ENCODE data around the gene LNPEP. TPM values are rescaled to one million over a fixed set of nuclear protein-coding genes. Genes with fewer than 3 reads are reported as not detected.
A peak's percentile ranks its signal among the peaks of the same experiment; 100 is the strongest.

The LNPEP gene
- 10 to 100 TPM; 33.2 to 80.4 (median 39.9) TPM for polyA plus RNA-seq

DNA sequence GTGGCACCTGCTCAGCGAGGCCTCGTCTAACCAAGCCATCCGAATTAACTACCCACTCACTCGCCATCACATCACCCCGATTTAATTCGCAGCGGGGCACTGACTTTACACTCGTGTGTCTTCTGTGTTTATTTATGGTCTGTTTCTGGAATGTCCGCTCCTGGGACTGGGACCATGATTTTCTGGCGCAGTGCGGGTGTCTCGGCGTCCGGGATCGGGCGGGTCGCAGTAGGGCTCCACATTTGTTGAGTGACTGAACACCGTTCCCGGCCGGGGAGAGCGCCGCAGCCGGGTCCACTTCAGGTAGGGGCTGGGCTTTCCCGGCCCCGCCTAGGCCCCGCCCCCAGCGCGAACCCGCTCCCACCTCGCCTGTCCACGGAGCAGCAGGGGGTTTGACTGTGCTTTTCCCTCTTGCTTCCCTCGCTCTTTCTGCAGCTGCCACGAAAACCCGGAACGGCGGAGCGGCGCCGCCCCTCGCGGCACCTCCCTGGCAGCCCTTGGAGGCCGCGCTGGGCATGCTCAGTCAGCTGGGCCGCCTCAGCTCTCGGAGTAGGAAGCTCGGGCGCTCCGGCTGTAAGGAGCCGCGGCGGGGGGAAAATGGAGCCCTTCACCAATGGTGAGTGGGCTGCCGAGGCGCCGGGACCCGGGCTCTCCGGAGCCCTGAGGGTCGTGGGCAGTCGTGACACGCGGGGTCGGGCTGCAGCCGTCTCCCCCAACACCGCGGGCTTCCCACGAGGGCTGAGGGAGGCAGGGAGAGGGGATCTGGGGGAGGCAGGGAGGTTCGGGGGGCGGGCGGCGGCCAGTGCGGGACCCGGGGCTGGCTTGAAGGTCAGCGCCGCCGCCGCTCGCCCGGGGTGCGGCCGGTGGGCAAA lies at the start of gene LNPEP:
Gene LNPEP, plus strand, starts transcription at position 522 of the 872 bp plus-strand sequence. Its CDS starts 76 bp downstream, at position 598.
- no peaks in the 10 kb centered on the region for H3K9me3 Mint-ChIP-seq
- peak; percentile 94 to 95 (median 94) for DNase-seq
- H3K27ac Mint-ChIP-seq = peak within 1 kb of the TSS; percentile 94 to 99 (median 98)
- peaks cover 11 to 31% (median 20%) of the 10 kb centered on the region in 3 donors for H3K27me3 Mint-ChIP-seq (ENCODE audit: low read depth in 3 of 3)
- peaks cover 75 to 81% of the 10 kb centered on the region in 2 donors for H3K4me1 Mint-ChIP-seq
- peak within 1 kb of the TSS; percentile 89 to 97 (median 91) for H3K4me3 Mint-ChIP-seq
- H3K36me3 Mint-ChIP-seq = no peaks in the 10 kb centered on the region

DNA sequence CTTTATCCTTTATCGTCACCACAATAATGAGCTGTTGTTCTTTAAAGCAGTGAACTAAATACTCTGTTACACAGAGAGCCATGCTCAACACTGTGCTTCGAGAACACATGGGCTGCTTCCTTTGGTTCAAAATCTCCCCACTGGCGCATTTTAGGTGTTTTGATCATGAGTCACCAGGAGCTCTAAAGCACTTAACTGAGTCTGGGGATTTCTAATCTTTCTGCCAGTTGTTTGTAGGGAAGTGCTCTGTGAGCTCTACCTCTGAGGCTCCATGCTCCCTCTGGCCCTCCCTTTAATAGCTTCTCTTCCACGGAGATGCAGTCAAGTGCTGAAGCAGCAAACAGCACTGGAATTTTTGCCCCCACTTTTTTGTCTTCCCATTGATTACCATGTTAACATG lies 42.5 kb upstream of the LNPEP start:
- Mint-ChIP-seq H3K27ac (peak overlapping the region in 4 of 6 donors; percentile 23 to 84 (median 45)), H3K9me3 (no peaks in the 10 kb centered on the region), H3K27me3 (ENCODE audit: low read depth in 3 of 3) (no peaks in the 10 kb centered on the region), H3K4me1 (peaks cover 16 to 33% of the 10 kb centered on the region in 2 donors), H3K4me3 (no peak overlapping the region), H3K36me3 (peaks cover 13 to 46% (median 26%) of the 10 kb centered on the region in 3 donors)
- DNase-seq = no peak

DNA sequence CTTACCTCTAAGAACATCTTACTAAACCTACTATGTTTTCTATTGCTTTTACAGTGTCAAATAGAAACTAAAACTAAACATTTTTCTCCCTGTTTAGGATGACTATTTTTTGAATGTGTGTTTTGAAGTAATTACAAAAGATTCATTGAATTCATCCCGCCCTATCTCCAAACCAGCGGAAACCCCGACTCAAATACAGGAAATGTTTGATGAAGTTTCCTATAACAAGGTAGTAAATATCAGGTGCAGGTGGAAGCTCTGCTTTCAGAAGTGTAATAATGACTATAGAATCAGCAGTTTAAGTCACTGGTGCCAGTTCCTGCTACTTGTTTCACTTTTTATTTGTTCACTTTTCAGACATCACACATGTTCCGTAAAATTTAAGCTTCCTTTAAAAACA lies 39.6 kb upstream of the LNPEP start:
- Mint-ChIP-seq H3K4me3 (peak overlapping the region; percentile 73 to 91 (median 84)), H3K36me3 (peaks cover 9 to 50% (median 32%) of the 10 kb centered on the region in 3 donors), H3K27me3 (ENCODE audit: low read depth in 3 of 3) (no peaks in the 10 kb centered on the region), H3K27ac (peak overlapping the region; percentile 88 to 97 (median 92)), H3K4me1 (peaks cover 17 to 35% of the 10 kb centered on the region in 2 donors), H3K9me3 (no peaks in the 10 kb centered on the region)
- DNase-seq = peak in 1 of 3 donors; percentile 15

DNA sequence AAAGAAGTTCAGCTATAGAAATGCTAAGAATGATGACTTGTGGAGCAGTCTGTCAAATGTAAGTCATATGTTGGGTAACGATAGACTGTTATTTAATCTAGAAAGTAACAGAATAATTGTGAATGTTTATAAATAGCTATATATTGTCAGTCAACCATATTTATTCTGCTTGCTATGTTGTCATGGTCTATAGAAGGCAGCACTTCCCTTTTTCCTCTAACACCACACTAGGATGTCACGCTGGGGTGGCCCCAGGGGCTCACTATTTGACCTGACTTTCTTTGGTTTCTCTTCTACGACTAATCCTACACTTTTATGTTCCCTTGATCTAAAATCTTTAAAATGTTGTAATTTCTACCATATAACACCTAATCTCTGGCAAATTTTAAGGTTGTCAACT lies 39.1 kb upstream of the LNPEP start:
- H3K27me3 Mint-ChIP-seq (ENCODE audit: low read depth in 3 of 3) = no peaks in the 10 kb centered on the region
- H3K9me3 Mint-ChIP-seq = no peaks in the 10 kb centered on the region
- H3K27ac Mint-ChIP-seq = peak overlapping the region; percentile 88 to 97 (median 92)
- H3K4me1 Mint-ChIP-seq = peaks cover 17 to 35% of the 10 kb centered on the region in 2 donors
- peak overlapping the region; percentile 73 to 91 (median 84) for H3K4me3 Mint-ChIP-seq
- H3K36me3 Mint-ChIP-seq = peaks cover 14 to 55% (median 37%) of the 10 kb centered on the region in 3 donors
- no peak for DNase-seq

DNA sequence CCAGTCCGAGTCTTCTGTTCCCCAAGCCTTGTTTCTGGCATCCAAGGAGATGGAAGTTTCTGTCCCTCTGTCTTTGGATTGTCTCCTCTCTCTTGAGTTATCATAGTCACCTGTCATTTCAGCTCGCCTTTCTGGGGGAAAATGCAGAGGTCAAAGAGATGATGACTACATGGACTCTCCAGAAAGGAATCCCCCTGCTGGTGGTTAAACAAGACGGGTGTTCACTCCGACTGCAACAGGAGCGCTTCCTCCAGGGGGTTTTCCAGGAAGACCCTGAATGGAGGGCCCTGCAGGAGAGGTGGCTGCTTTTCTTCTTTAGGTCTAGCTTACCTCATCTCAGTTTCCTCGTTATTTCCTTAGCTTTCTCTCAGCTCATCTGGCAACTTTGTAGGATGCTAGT lies 34.5 kb upstream of the LNPEP start:
- Mint-ChIP-seq H3K4me3 (no peak overlapping the region), H3K36me3 (peaks cover 33 to 57% (median 47%) of the 10 kb centered on the region in 3 donors), H3K27ac (peak overlapping the region in 4 of 6 donors; percentile 0 to 80 (median 34)), H3K4me1 (peaks cover 12 to 16% of the 10 kb centered on the region in 2 donors), H3K9me3 (no peaks in the 10 kb centered on the region), H3K27me3 (ENCODE audit: low read depth in 3 of 3) (no peaks in the 10 kb centered on the region)
- no peak for DNase-seq

DNA sequence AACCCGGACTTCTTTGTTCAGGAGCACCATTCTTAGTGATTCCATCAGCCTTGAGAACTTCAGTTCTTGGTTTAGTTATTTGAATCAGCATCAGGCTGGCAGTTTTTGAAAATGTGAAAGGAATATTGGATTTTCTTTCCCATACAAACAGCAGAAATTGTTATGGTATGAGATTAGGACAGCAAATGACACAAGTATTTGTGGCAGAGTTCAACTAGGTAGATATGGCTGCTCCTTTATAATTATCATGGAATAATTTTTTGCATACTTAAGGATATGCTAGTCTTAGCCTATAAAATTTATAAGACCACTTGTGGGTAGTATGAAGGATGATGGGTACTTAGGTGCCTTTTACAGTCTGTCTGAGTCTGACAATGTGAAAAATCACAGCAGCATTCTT lies 34.0 kb upstream of the LNPEP start:
- peaks cover 33 to 57% (median 47%) of the 10 kb centered on the region in 3 donors for H3K36me3 Mint-ChIP-seq
- H3K4me3 Mint-ChIP-seq = no peak overlapping the region
- H3K9me3 Mint-ChIP-seq = no peaks in the 10 kb centered on the region
- no peak for DNase-seq
- peak overlapping the region in 2 of 6 donors; percentile 34 to 62 for H3K27ac Mint-ChIP-seq
- H3K27me3 Mint-ChIP-seq (ENCODE audit: low read depth in 3 of 3) = no peaks in the 10 kb centered on the region
- H3K4me1 Mint-ChIP-seq = peaks cover 7 to 12% of the 10 kb centered on the region in 2 donors

DNA sequence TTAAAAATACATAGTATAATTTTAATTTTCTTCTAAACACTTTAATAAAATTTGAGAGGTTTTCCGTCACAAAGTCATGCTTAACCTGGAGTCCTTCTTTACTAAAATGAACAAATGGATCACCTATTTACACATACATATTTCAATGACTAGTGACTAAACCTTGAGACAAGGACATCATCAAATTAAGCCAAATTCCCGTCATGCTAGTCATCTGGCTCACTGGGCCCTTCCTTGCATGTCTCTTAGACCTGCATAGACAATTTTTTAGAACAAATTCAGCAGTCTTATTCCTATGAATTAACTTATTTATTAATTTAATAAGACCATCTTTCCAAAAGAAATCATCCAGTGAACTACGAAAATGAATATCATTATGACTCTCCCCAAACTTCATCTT lies 33.0 kb upstream of the LNPEP start:
- no peak for DNase-seq
- Mint-ChIP-seq H3K27ac (no peak overlapping the region), H3K4me3 (no peak overlapping the region), H3K36me3 (peaks cover 33 to 58% (median 47%) of the 10 kb centered on the region in 3 donors), H3K9me3 (no peaks in the 10 kb centered on the region), H3K27me3 (ENCODE audit: low read depth in 3 of 3) (no peaks in the 10 kb centered on the region), H3K4me1 (peaks cover 1 to 5% of the 10 kb centered on the region in 2 donors)

DNA sequence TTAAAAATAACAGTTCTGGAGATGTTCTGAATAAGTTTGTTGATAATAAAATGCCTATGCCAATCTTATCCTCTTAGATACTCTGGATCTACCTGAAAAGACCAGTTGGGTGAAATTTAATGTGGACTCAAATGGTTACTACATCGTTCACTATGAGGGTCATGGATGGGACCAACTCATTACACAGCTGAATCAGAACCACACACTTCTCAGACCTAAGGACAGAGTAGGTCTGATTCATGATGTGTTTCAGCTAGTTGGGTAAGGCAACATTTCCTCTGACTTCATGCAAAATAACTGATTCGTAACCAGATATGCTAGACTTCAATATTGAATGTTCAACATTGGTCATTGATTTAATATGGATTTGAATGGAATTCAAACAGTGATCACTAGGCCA lies 32.6 kb upstream of the LNPEP start:
- H3K9me3 Mint-ChIP-seq = no peaks in the 10 kb centered on the region
- DNase-seq = no peak
- H3K4me3 Mint-ChIP-seq = no peak overlapping the region
- H3K27ac Mint-ChIP-seq = peak overlapping the region in 1 of 6 donors; percentile 11
- peaks cover 1 to 5% of the 10 kb centered on the region in 2 donors for H3K4me1 Mint-ChIP-seq
- H3K36me3 Mint-ChIP-seq = peaks cover 35 to 63% (median 47%) of the 10 kb centered on the region in 3 donors
- no peaks in the 10 kb centered on the region for H3K27me3 Mint-ChIP-seq (ENCODE audit: low read depth in 3 of 3)

DNA sequence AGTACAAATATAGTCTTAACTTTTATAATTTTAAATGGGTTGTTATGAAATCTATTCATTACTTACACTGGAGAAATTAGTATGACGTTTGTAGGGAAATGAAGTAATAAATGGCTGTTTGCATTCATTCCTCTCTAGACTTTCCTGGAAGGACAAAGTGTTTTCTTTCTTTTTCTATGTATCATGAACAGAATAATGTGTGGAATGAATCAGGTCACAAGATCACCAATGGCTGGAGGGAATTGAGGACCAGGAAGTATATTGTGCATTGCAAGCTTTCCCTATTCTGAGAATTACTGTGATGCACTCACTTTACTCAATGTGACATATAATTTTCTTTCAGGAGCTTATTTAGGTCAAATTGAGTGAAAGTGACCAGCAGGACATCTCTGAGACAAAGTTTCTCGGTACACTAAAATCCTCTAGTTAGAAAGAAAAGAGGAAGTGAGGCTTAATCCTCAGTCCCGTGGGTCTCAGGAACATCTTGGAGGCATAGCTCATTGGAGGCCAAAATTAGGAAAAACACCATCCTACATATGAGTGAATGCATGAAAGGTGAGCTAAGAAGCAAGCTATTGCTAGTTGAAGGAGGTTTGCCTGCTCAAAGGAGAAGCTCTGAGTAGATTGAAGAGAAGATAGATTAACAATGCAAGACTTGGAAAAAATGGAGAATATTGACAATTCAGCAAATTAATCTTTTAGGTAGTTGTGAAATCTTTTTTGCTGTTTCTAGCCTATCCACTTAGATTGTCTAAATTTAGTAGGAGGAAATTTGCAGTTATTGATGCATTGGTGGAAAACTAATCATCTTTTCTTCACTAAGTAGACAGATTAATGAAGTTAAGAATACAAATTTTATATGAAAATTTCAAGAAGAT lies 31.6 kb upstream of the LNPEP start:
- Mint-ChIP-seq H3K9me3 (no peaks in the 10 kb centered on the region), H3K4me3 (no peak overlapping the region), H3K27me3 (ENCODE audit: low read depth in 3 of 3) (no peaks in the 10 kb centered on the region), H3K27ac (peak overlapping the region in 5 of 6 donors; percentile 35 to 60 (median 48)), H3K4me1 (no peaks in the 10 kb centered on the region), H3K36me3 (peaks cover 37 to 62% (median 45%) of the 10 kb centered on the region in 3 donors)
- no peak for DNase-seq

DNA sequence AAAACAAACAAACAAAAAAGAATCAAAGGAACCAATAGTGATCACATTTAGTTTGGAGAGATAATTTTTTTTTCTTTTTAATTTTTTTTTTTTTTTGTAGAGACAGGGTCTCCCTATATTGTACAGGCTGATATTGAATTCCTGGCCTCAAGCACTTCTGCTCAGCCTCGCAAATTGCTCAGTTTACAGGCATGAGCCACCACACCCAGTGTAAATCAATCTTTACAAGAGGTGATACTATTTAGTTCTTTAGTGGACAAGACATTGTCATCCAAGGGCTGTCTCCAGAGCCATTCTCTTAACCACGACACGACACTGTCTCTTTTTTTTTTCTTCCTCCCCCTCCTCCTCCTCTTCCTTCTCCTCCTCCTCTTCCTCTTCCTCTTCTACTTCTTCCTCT lies 30.0 kb upstream of the LNPEP start:
- no peak for DNase-seq
- Mint-ChIP-seq H3K9me3 (no peaks in the 10 kb centered on the region), H3K4me1 (no peaks in the 10 kb centered on the region), H3K27me3 (ENCODE audit: low read depth in 3 of 3) (no peaks in the 10 kb centered on the region), H3K4me3 (no peak overlapping the region), H3K36me3 (peaks cover 41 to 63% (median 45%) of the 10 kb centered on the region in 3 donors), H3K27ac (peak overlapping the region in 1 of 6 donors; percentile 15)

DNA sequence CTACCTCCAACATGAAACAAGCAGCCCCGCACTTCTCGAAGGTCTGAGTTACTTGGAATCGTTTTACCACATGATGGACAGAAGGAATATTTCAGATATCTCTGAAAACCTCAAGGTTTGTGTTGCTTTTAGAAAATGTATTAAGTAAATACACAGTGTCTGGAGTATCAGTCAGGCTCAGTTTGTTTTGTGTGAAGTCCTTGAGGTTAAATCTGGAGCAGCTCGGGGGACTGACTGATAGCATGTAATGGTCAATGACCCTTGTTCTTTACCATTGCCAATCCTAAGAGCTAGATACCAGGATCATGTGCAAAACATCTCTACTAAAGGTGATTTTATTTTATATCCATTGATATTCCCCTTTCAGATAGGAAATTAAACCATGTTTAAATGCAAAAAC lies 26.9 kb upstream of the LNPEP start:
- no peak for DNase-seq
- Mint-ChIP-seq H3K36me3 (peaks cover 27 to 49% (median 29%) of the 10 kb centered on the region in 3 donors), H3K4me1 (no peaks in the 10 kb centered on the region), H3K9me3 (no peaks in the 10 kb centered on the region), H3K4me3 (no peak overlapping the region), H3K27me3 (ENCODE audit: low read depth in 3 of 3) (no peaks in the 10 kb centered on the region), H3K27ac (peak overlapping the region in 1 of 6 donors; percentile 62)

DNA sequence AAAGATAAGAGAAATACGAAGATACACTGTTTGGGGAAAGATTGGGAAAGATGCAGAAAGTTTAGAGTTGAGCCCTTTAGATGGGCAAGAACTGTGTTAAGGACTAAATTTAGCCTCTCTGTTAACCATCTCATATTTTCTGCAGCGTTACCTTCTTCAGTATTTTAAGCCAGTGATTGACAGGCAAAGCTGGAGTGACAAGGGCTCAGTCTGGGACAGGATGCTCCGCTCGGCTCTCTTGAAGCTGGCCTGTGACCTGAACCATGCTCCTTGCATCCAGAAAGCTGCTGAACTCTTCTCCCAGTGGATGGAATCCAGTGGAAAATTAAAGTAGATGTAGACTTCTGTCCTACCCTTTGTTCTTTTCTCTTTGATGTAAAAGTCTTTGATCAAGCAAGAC lies 26.4 kb upstream of the LNPEP start:
- Mint-ChIP-seq H3K27me3 (ENCODE audit: low read depth in 3 of 3) (no peaks in the 10 kb centered on the region), H3K9me3 (no peaks in the 10 kb centered on the region), H3K4me1 (no peaks in the 10 kb centered on the region), H3K36me3 (peaks cover 26 to 49% (median 29%) of the 10 kb centered on the region in 3 donors), H3K4me3 (no peak overlapping the region), H3K27ac (peak overlapping the region in 1 of 6 donors; percentile 62)
- DNase-seq = no peak

DNA sequence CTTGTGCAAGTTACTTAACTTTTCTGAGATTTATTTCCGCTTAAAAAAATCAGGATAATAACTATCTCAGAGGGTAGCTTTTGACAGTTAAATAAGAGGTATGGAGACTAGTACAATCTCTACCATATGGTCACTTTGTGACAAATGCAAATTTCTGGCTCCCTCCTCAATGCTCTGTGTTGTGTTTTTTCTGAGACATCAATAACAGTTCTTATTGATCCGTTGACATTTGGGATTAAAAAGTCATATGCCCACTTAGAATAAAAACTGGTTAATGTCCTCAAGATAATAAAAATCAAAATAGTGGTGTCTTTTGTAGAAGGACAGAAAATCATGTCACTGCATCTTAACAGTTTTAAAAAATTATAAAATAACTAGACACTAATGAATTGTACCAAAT lies 24.7 kb upstream of the LNPEP start:
- Mint-ChIP-seq H3K9me3 (no peaks in the 10 kb centered on the region), H3K27me3 (ENCODE audit: low read depth in 3 of 3) (no peaks in the 10 kb centered on the region), H3K27ac (peak overlapping the region in 1 of 6 donors; percentile 42), H3K4me1 (no peaks in the 10 kb centered on the region), H3K4me3 (no peak overlapping the region), H3K36me3 (peaks cover 24 to 46% (median 25%) of the 10 kb centered on the region in 3 donors)
- DNase-seq = no peak

All from immature natural killer cell (primary cell).